Kidney capillary endothelial cell (primary cell): ENCODE results near the gene CCDC90B.

Experiments
- DNase-seq: peaks from one replicate; pipeline ENCODE4 v3.0.0-alpha.2; 2018; ENCODE audit warnings: low spot score

Gene CCDC90B

DNA sequence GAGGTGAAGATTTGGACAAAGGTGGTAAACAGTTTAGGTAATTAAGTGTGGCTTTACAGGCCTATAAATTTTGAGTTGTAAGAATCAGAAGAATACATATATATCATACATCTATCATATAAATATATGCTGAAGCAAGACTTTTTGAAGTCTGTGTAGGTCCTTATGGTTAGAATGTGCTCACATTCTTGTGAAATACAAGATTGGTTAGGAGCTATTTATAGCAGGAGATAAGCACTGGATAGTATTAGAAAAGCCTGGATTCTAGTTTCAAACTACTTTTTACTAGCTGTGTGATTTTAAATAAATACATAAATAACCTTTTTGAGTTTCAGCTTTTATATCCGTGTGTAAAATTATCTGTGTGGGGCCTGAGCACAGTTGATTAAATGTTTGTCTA is 50.3 kb downstream of the CCDC90B start:
- DNase-seq, result no peak

GRCh38 chr11:83223457-83223856 is 62.7 kb downstream of the CCDC90B start:
- DNase-seq, result no peak

GRCh38 chr11:83222499-83222898 is 63.7 kb downstream of the CCDC90B start:
- DNase-seq, result no peak

DNA sequence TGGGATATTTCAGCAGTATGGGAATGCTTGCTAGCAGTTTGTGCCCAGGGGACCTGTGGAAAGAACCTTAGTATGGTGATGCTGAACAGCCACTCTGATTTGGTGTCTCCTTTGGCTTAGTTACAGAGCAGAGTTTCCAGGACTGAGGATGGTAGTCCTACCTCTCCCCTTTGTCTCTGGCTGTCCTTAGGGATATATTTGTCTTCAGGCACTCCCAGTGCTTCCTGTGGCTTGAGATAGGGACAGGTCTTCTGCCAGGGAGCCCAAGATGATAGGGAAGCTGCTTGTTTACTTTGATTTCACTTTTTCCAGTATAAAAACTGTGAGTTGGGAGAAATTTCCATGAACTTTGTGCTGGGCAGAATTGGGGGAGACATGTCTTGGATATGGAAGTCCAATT is 64.5 kb downstream of the CCDC90B start:
- DNase-seq, result no peak

- no peak for DNase-seq
These were observed 65.9 kb downstream of the CCDC90B start for GRCh38 chr11:83220260-83220659.

GRCh38 chr11:83219095-83219494 is 67.1 kb downstream of the CCDC90B start:
- no peak for DNase-seq
